OCI-LY7 (cell line): Measurements from ENCODE around the gene ABCC10. TPM values are rescaled to one million over a fixed set of nuclear protein-coding genes. Genes with fewer than 3 reads are reported as not detected.

Source experiments
- BruUV-seq: library from RNA; stranded (reverse); fragments of 400-500 nt; replicated peaks from 2 replicates; lab custom pipeline; 2021; lab: Mats Ljungman, UMichigan
- CTCF ChIA-PET: fragments of 300-600 bp; sonication (Branson Sonifier 250); formaldehyde crosslinking; loops from one replicate; lab custom pipeline; 2022; ENCODE audit warnings: antibody characterized with exemption; ENCODE audit not compliant: unreplicated experiment; lab: Charles Lee
- POLR2A ChIA-PET: fragments of 300-600 bp; sonication (Branson Sonifier 250); formaldehyde crosslinking; loops from one replicate; lab custom pipeline; 2022; ENCODE audit warnings: antibody characterized with exemption; lab: Charles Lee
- DNase-seq: peaks from one replicate; pipeline ENCODE4 v3.0.0-alpha.2; 2015; ENCODE audit warnings: low spot score
- H2AFZ ChIP-seq: fragments of 200-600 bp; sonication (generic), shearing (Covaris generic); 2 replicates; pipeline ENCODE4 v1.6.1; 2014; ENCODE audit warnings: mild to moderate bottlenecking, antibody characterized with exemption, low read length, moderate library complexity
- H3K27ac ChIP-seq: fragments of 200-600 bp; sonication (generic); 2 replicates; pipeline ENCODE4 v1.5.1; 2014; ENCODE audit warnings: mixed run types, low read depth, mild to moderate bottlenecking, moderate library complexity, low read length, inconsistent platforms; ENCODE audit not compliant: poor library complexity, severe bottlenecking
- H3K36me3 ChIP-seq: fragments of 200-600 bp; sonication (generic); 2 replicates; pipeline ENCODE4 v1.6.1; 2014; ENCODE audit warnings: mild to moderate bottlenecking, antibody characterized with exemption, low read length, moderate library complexity, mixed read lengths; ENCODE audit not compliant: insufficient read depth
- H3K4me1 ChIP-seq: fragments of 200-600 bp; sonication (generic); 2 replicates; pipeline ENCODE4 v1.5.1; 2014; ENCODE audit warnings: mild to moderate bottlenecking, low read length; ENCODE audit not compliant: insufficient read depth, poor library complexity, severe bottlenecking
- H3K4me2 ChIP-seq: fragments of 200-600 bp; sonication (generic); 2 replicates; pipeline ENCODE4 v1.6.1; 2014; ENCODE audit warnings: mild to moderate bottlenecking, low read length
- H3K4me3 ChIP-seq: fragments of 200-600 bp; sonication (generic); 2 replicates; pipeline ENCODE4 v1.5.1; 2014; ENCODE audit warnings: mild to moderate bottlenecking, low read depth, low read length; ENCODE audit not compliant: poor library complexity, severe bottlenecking
- H3K79me2 ChIP-seq: fragments of 200-600 bp; sonication (generic); 2 replicates; pipeline ENCODE4 v1.6.1; 2016; ENCODE audit warnings: low read depth, mild to moderate bottlenecking, low read length, moderate library complexity, mixed read lengths; ENCODE audit not compliant: insufficient read depth
- H3K9me2 ChIP-seq: fragments of 200-600 bp; sonication (generic); 2 replicates; pipeline ENCODE4 v1.6.1; 2016; ENCODE audit warnings: mild to moderate bottlenecking, low read length, mixed read lengths; ENCODE audit not compliant: insufficient read depth
- H3K9me3 ChIP-seq: fragments of 200-600 bp; sonication (generic); 2 replicates; pipeline ENCODE4 v1.6.1; 2014; ENCODE audit warnings: mild to moderate bottlenecking, mixed run types, low read length, mixed read lengths
- H4K20me1 ChIP-seq: fragments of 200-600 bp; sonication (generic); 2 replicates; pipeline ENCODE4 v1.6.1; 2014; ENCODE audit warnings: mild to moderate bottlenecking, antibody characterized with exemption, low read length, moderate library complexity, mixed read lengths; ENCODE audit not compliant: insufficient read depth
- CTCF ChIP-seq: fragments of 200-600 bp; sonication (generic); conservative IDR thresholded peaks from 2 replicates; pipeline ENCODE4 v1.5.1; 2014; ENCODE audit warnings: mild to moderate bottlenecking, antibody characterized with exemption, low read length, moderate library complexity, mixed read lengths
- EZH2phosphoT487 ChIP-seq: fragments of 200-600 bp; sonication (generic); IDR thresholded peaks from 2 replicates; pipeline ENCODE4 v1.6.1; 2018; ENCODE audit warnings: low read depth, borderline replicate concordance, mild to moderate bottlenecking, mixed run types, antibody characterized with exemption, low read length, moderate library complexity, mixed read lengths
- intact Hi-C: fragments of 100-400 bp; cut with micrococcal nuclease; formaldehyde crosslinking; loops from one replicate; pipeline ENCODE4 v1.10.0; 2022; ENCODE audit not compliant: unreplicated experiment
- total RNA-seq, 2 experiments: library from RNA; depleted of rRNA in 1 of 2; stranded (reverse); fragments of >200 nt in 1 of 2; shearing (Covaris generic) in 1 of 2; gene quantifications; 2 replicates each; pipeline ENCODE4 v1.2.3, GENCODE V29; 2014 to 2022

The ABCC10 gene
- total RNA-seq, 2 experiments from 2014 or later = 11.4 to 31.1 TPM

- BruUV-seq = no TSS peak
- H3K27ac ChIP-seq = no peak overlapping the region
- TF ChIP-seq CTCF (no peak), EZH2phosphoT487 (no peak)
- ChIA-PET CTCF (no interaction called here), POLR2A (interaction anchor here (0.5 to 1.0 kb wide), 2 partner anchors 9 to 41 kb away, joined by 3 read pairs; no protein-coding TSS in a partner anchor)
- H3K79me2 ChIP-seq = 0 out of 2 replicates have a peak, but pooled peaks cover 5% of the 10 kb centered on the region
- peaks cover 13% of the 10 kb centered on the region for H3K36me3 ChIP-seq
- H3K4me1 ChIP-seq = peaks cover 5% of the 10 kb centered on the region
- H2AFZ ChIP-seq = no peak overlapping the region
- H3K4me2 ChIP-seq = no peak overlapping the region
- no peaks in the 10 kb centered on the region for H4K20me1 ChIP-seq
- intact Hi-C loops = no loop called here
- no peaks in the 10 kb centered on the region for H3K9me3 ChIP-seq
- no peak overlapping the region for H3K4me3 ChIP-seq
- DNase-seq = no peak
- H3K9me2 ChIP-seq = no peaks in the 10 kb centered on the region
These were observed 6.9 kb downstream of the ABCC10 start for GRCh38 chr6:43434001-43434840.

- no peak for DNase-seq
- Histone ChIP-seq H3K9me3 (no peaks in the 10 kb centered on the region), H3K27ac (no peak overlapping the region), H3K4me3 (no peak overlapping the region), H3K79me2 (no peaks in the 10 kb centered on the region), H2AFZ (no peak overlapping the region), H3K36me3 (peaks cover 13% of the 10 kb centered on the region), H3K4me1 (no peaks in the 10 kb centered on the region), H3K4me2 (no peak overlapping the region), H4K20me1 (no peaks in the 10 kb centered on the region), H3K9me2 (no peaks in the 10 kb centered on the region)
- no peak for TF ChIP-seq EZH2phosphoT487
- TF ChIP-seq CTCF = no peak
- POLR2A ChIA-PET = interaction anchor here (0.6 kb wide), 2 partner anchors 24 to 62 kb away, joined by 3 read pairs; no protein-coding TSS in a partner anchor
- intact Hi-C loops = no loop called here
- CTCF ChIA-PET = no interaction called here
- no TSS peak for BruUV-seq
These were observed 7.6 kb downstream of the ABCC10 start for GRCh38 chr6:43434943-43435342.
